H9 (cell line): Measurements from ENCODE around the gene TMEM175. TPM values are rescaled to one million over a fixed set of nuclear protein-coding genes. Genes with fewer than 3 reads are reported as not detected.

ENCODE experiments used
- DNase-seq: peaks from one replicate; pipeline ENCODE4 v3.0.0-alpha.2; 2017
- H2AFZ ChIP-seq: one replicate; pipeline ENCODE4 v1.6.1; 2013; ENCODE audit warnings: mild to moderate bottlenecking, low read length, control low read depth, moderate library complexity
- H2AK5ac ChIP-seq: 2 replicates; pipeline ENCODE4 v1.6.1; 2013; ENCODE audit warnings: low read length, control low read depth, mixed read lengths; ENCODE audit not compliant: insufficient read length
- H2BK120ac ChIP-seq: one replicate; pipeline ENCODE4 v1.6.1; 2013; ENCODE audit warnings: low read depth, mild to moderate bottlenecking, low read length, control low read depth, inconsistent platforms; ENCODE audit not compliant: poor library complexity, severe bottlenecking
- H2BK12ac ChIP-seq: 2 replicates; pipeline ENCODE4 v1.6.1; 2013; ENCODE audit warnings: low read length, control low read depth, mixed read lengths, low read depth; ENCODE audit not compliant: insufficient read length
- H2BK15ac ChIP-seq: 2 replicates; pipeline ENCODE4 v1.6.1; 2013; ENCODE audit warnings: low read depth, low read length, control low read depth
- H2BK20ac ChIP-seq: one replicate; pipeline ENCODE4 v1.6.1; 2013; ENCODE audit warnings: low read depth, mild to moderate bottlenecking, low read length, control low read depth, inconsistent platforms; ENCODE audit not compliant: poor library complexity, severe bottlenecking
- H2BK5ac ChIP-seq: 2 replicates; pipeline ENCODE4 v1.6.1; 2013; ENCODE audit warnings: low read length, control low read depth, mixed read lengths; ENCODE audit not compliant: insufficient read length
- H3K14ac ChIP-seq: 2 replicates; pipeline ENCODE4 v1.6.1; 2013; ENCODE audit warnings: low read length, control low read depth; ENCODE audit not compliant: insufficient read depth
- H3K18ac ChIP-seq: 2 replicates; pipeline ENCODE4 v1.6.1; 2013; ENCODE audit warnings: low read depth, mild to moderate bottlenecking, mixed read lengths, low read length, control low read depth; ENCODE audit not compliant: insufficient read length
- H3K23ac ChIP-seq: 2 replicates; pipeline ENCODE4 v1.6.1; 2013; ENCODE audit warnings: low read length, control low read depth, mixed read lengths, low read depth; ENCODE audit not compliant: insufficient read length
- H3K23me2 ChIP-seq: 2 replicates; pipeline ENCODE4 v1.6.1; 2013; ENCODE audit warnings: low read depth, mild to moderate bottlenecking, mixed read lengths, low read length, control low read depth; ENCODE audit not compliant: insufficient read length, poor library complexity, severe bottlenecking
- H3K27ac ChIP-seq: 2 replicates; pipeline ENCODE4 v1.5.1; 2013; ENCODE audit warnings: low read length, control low read depth, mixed read lengths, low read depth; ENCODE audit not compliant: insufficient read length
- H3K27me3 ChIP-seq: 2 replicates; pipeline ENCODE4 v1.6.1; 2013; ENCODE audit warnings: low read length, control low read depth, inconsistent platforms; ENCODE audit not compliant: insufficient read depth
- H3K4ac ChIP-seq: 2 replicates; pipeline ENCODE4 v1.6.1; 2013; ENCODE audit warnings: low read depth, mild to moderate bottlenecking, control low read depth, inconsistent platforms, low read length, moderate library complexity
- H3K4me1 ChIP-seq: 2 replicates; pipeline ENCODE4 v1.6.1; 2013; ENCODE audit warnings: low read length, control low read depth, inconsistent platforms; ENCODE audit not compliant: insufficient read depth
- H3K4me2 ChIP-seq: 2 replicates; pipeline ENCODE4 v1.6.1; 2013; ENCODE audit warnings: low read length, control low read depth, mixed read lengths; ENCODE audit not compliant: insufficient read length, insufficient read depth
- H3K56ac ChIP-seq: 2 replicates; pipeline ENCODE4 v1.6.1; 2013; ENCODE audit warnings: low read depth, mild to moderate bottlenecking, mixed read lengths, low read length, control low read depth; ENCODE audit not compliant: insufficient read length
- H3K79me1 ChIP-seq: 2 replicates; pipeline ENCODE4 v1.6.1; 2013; ENCODE audit warnings: low read depth, mild to moderate bottlenecking, moderate library complexity, low read length, control low read depth, inconsistent platforms; ENCODE audit not compliant: insufficient read depth, poor library complexity, severe bottlenecking
- H3K79me2 ChIP-seq: 2 replicates; pipeline ENCODE4 v1.6.1; 2013; ENCODE audit warnings: low read length, control low read depth, inconsistent platforms; ENCODE audit not compliant: insufficient read depth
- H3K9ac ChIP-seq: 2 replicates; pipeline ENCODE4 v1.6.1; 2013; ENCODE audit warnings: low read length, control low read depth, mixed read lengths; ENCODE audit not compliant: insufficient read length; ENCODE audit errors: extremely low read depth
- H3K9me3 ChIP-seq: one replicate; pipeline ENCODE4 v1.6.1; 2013; ENCODE audit warnings: low read depth, low read length, inconsistent platforms; ENCODE audit not compliant: control insufficient read depth
- H3T11ph ChIP-seq: one replicate; pipeline ENCODE4 v1.6.1; 2013; ENCODE audit warnings: mild to moderate bottlenecking, low read length, control low read depth, inconsistent platforms
- H4K20me1 ChIP-seq: one replicate; pipeline ENCODE4 v1.6.1; 2013; ENCODE audit not compliant: control insufficient read depth, insufficient read length, insufficient read depth
- H4K5ac ChIP-seq: 2 replicates; pipeline ENCODE4 v1.6.1; 2013; ENCODE audit warnings: low read depth, mild to moderate bottlenecking, mixed read lengths, low read length, control low read depth; ENCODE audit not compliant: insufficient read length
- H4K8ac ChIP-seq: replicated peaks from 2 replicates; pipeline ENCODE4 v1.6.1; 2013; ENCODE audit warnings: low read length, control low read depth, mixed read lengths, low read depth; ENCODE audit not compliant: insufficient read length
- H4K91ac ChIP-seq: 2 replicates; pipeline ENCODE4 v1.6.1; 2013; ENCODE audit warnings: low read depth, mild to moderate bottlenecking, moderate library complexity, mixed read lengths, low read length, control low read depth; ENCODE audit not compliant: insufficient read length
- H3K27ac Mint-ChIP-seq, 3 experiments: 2 replicates in 2 of 3; 3 replicates in 1 of 3; pipeline ENCODE4 v1.8.0; 2020 to 2021; ENCODE audit warnings: mixed read lengths in 3 of 3, mild to moderate bottlenecking in 1 of 3, moderate library complexity in 1 of 3
- H3K27me3 Mint-ChIP-seq: 2 replicates; pipeline ENCODE4 v1.8.0; 2021; ENCODE audit warnings: low read depth, mild to moderate bottlenecking, moderate library complexity, mixed read lengths
- H3K36me3 Mint-ChIP-seq, 3 experiments: 2 replicates in 2 of 3; 3 replicates in 1 of 3; pipeline ENCODE4 v1.8.0; 2020 to 2021; ENCODE audit warnings: low read depth in 3 of 3, mixed read lengths in 3 of 3; ENCODE audit not compliant: insufficient read depth in 1 of 3
- H3K4me1 Mint-ChIP-seq, 2 experiments: 2 replicates each; pipeline ENCODE4 v1.8.0; 2020; ENCODE audit warnings: mixed read lengths in 2 of 2
- H3K4me3 Mint-ChIP-seq, 2 experiments: 2 replicates in 1 of 2; 3 replicates in 1 of 2; pipeline ENCODE4 v1.8.0; 2020 to 2021; ENCODE audit warnings: mild to moderate bottlenecking in 2 of 2, mixed read lengths in 2 of 2, moderate library complexity in 1 of 2
- H3K9me3 Mint-ChIP-seq, 2 experiments: 2 replicates in 1 of 2; 3 replicates in 1 of 2; pipeline ENCODE4 v1.8.0; 2020; ENCODE audit warnings: mild to moderate bottlenecking in 2 of 2, mixed read lengths in 2 of 2, moderate library complexity in 1 of 2
- WGBS: extraction: QIAGEN DNeasy Blood & Tissue Kit; methylation state at CpG from one replicate; pipeline ENCODE4 v1.1.7; 2013; ENCODE audit warnings: missing lambda C conversion rate, low lambda C conversion rate, mixed read lengths; ENCODE audit not compliant: insufficient read length; ENCODE audit errors: extremely low coverage; 5-methylcytosine and 5-hydroxymethylcytosine counted together
- total RNA-seq: library from RNA; stranded (reverse); gene quantifications from 2 replicates; pipeline ENCODE4 v1.2.1, GENCODE V29; 2021
- TF ChIP-seq, protein P1 (sequence below): fragments of 200-600 bp; sonication (generic); conservative IDR thresholded peaks from 3 replicates; pipeline ENCODE4 v1.8.0; 2021; ENCODE audit warnings: antibody characterized with exemption, mild to moderate bottlenecking

TMEM175 gene
- total RNA-seq, 1 experiment from 2014 or later = 6.4 TPM

DNA sequence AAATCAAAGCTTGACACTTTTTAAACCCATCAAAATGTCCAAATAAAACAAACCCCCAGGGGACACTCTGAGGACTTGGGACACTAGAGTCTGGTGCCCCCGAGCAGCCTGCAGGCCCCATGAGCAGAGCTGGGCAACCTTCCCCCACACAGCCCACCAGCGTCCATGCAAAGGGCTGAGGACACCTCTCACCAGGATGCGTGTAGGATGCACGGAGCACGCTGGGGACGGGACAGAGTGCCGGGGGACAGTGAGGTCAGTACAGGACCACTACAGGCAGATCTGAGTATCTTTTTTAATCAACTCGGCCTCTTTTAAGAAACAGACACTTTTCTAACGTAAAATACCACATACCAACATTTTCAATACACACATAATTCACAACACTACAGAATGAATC, 7.1 kb upstream of the TMEM175 start:
- Histone ChIP-seq H2BK120ac (no peak overlapping the region), H4K8ac (no peak overlapping the region), H2BK20ac (no peak overlapping the region), H2AK5ac (no peak overlapping the region), H2AFZ (no peak overlapping the region), H2BK5ac (no peak overlapping the region), H3K79me1 (peaks cover 19% of the 10 kb centered on the region), H2BK15ac (no peak overlapping the region), H4K20me1 (no peaks in the 10 kb centered on the region), H3K4me1 (no peaks in the 10 kb centered on the region), H3K27me3 (no peaks in the 10 kb centered on the region), H4K5ac (no peak overlapping the region), H3K27ac (no peak overlapping the region), H3K18ac (no peak overlapping the region), H3T11ph (no peak overlapping the region), H3K9ac (no peak overlapping the region), H3K79me2 (peaks cover 16% of the 10 kb centered on the region; the same call in 1 of the 2 replicates), H2BK12ac (no peak overlapping the region), H3K4ac (no peak overlapping the region), H3K14ac (no peak overlapping the region), H3K4me2 (no peak overlapping the region), H3K23me2 (no peaks in the 10 kb centered on the region), H3K9me3 (no peaks in the 10 kb centered on the region), H3K23ac (no peak overlapping the region), H3K56ac (no peak overlapping the region), H4K91ac (no peak overlapping the region)
- H3K4me3 Mint-ChIP-seq = no peak overlapping the region
- peak overlapping the region in 1 of 3 experiments; percentile 22; a peak in 1 of 7 replicates for H3K27ac Mint-ChIP-seq
- WGBS = 100% methylated on average over 1 of the region's 9 CpGs
- H3K36me3 Mint-ChIP-seq = peaks cover 0 to 3% (median 0%) of the 10 kb centered on the region in 3 experiments; a peak in 3 of 7 replicates
- DNase-seq = no peak
- H3K4me1 Mint-ChIP-seq = peaks cover 15 to 16% of the 10 kb centered on the region in 2 experiments
- H3K9me3 Mint-ChIP-seq = no peaks in the 10 kb centered on the region
- TF ChIP-seq, protein P1, sequence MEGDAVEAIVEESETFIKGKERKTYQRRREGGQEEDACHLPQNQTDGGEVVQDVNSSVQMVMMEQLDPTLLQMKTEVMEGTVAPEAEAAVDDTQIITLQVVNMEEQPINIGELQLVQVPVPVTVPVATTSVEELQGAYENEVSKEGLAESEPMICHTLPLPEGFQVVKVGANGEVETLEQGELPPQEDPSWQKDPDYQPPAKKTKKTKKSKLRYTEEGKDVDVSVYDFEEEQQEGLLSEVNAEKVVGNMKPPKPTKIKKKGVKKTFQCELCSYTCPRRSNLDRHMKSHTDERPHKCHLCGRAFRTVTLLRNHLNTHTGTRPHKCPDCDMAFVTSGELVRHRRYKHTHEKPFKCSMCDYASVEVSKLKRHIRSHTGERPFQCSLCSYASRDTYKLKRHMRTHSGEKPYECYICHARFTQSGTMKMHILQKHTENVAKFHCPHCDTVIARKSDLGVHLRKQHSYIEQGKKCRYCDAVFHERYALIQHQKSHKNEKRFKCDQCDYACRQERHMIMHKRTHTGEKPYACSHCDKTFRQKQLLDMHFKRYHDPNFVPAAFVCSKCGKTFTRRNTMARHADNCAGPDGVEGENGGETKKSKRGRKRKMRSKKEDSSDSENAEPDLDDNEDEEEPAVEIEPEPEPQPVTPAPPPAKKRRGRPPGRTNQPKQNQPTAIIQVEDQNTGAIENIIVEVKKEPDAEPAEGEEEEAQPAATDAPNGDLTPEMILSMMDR = no peak
- no peaks in the 10 kb centered on the region for H3K27me3 Mint-ChIP-seq
